Stimulated activated CD8-positive, alpha-beta memory T cell treated with anti-CD3 and anti-CD28 coated beads, Interleukin-7, amount 100 ng/mL, for 48 hours (primary cell): ENCODE results near the gene EPYC.

ENCODE experiments used
- DNase-seq, 2 donors: peaks; one replicate each; pipeline ENCODE4 v3.0.0-alpha.2; 2020; ENCODE audit warnings: low read depth in 1 of 2; ENCODE audit errors: extremely low read depth in 1 of 2

EPYC gene

DNA sequence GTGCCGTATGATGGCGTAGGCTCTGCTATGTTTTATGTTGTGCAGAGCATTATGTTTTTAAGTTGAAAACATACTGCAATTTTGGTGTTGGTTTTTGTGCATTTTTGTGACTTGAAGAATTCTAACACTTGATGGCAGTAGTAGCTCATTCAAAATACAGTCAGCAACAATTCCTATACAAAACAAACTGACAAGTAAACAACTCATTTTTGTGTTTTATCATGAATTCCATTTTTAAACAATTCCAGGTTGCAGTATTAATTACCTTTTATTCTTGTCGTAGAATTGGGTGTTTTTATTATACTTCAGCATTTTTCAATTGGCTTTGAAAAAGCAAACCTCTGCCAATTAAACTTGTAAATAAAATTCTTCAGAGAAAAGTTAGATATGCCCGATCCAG, 45.7 kb downstream of the EPYC start:
- no peak for DNase-seq

DNA sequence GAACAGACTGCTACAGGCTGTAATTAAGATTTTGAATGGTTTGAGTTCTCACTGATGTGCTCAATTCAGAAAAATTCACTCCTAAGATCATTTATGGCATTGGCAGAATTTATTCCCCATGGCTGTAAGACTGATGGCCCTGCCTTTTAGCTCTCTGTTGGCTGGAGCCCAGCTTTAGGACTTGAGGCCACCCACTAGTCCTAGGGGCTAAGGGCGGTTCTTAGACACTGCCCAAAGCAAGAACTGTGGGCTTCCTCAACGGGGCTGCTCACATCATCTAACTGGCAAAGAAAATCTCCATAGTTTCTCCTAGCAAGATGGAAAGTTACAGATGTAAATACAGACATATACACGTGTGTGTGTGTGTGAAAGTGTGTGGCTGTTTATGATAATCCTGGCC, 46.4 kb downstream of the EPYC start:
- DNase-seq = no peak

DNA sequence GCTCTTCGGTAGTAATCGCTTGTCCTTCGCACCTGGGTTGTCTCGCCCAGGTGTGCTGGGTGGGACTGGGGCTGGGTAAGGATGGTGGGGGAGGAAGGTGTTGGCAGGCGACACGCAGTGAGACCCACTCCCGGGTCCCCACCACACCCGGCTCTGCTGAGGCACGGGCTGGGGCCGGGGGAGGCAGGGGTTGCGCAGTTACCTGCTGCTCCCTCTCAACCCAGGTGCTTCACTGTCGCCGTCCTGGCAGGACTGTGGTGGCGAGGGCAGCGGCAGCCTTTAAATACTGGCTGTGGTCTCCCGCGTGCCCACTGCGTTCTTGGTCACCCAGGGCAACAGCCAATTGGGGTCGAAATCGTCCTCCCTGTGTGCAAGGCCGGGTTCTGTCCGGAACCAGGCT, 49.9 kb downstream of the EPYC start, which contains the start of gene CCER1:
Gene CCER1, minus strand, starts transcription at position 256 of the 400 bp plus-strand sequence. CDS start 434 bp downstream, outside the sequence.
- DNase-seq = no peak

- DNase-seq = no peak
These were observed 50.3 kb downstream of the EPYC start for GRCh38 chr12:90954428-90954827.

- DNase-seq = no peak
These were observed 50.8 kb downstream of the EPYC start for GRCh38 chr12:90953956-90954421.

GRCh38 chr12:90951432-90952105, 53.2 kb downstream of the EPYC start:
- DNase-seq = no peak

- DNase-seq = no peak
These were observed 56.9 kb downstream of the EPYC start for GRCh38 chr12:90947869-90948268.

- DNase-seq = no peak
These were observed 59.6 kb downstream of the EPYC start for GRCh38 chr12:90945070-90945649.

DNA sequence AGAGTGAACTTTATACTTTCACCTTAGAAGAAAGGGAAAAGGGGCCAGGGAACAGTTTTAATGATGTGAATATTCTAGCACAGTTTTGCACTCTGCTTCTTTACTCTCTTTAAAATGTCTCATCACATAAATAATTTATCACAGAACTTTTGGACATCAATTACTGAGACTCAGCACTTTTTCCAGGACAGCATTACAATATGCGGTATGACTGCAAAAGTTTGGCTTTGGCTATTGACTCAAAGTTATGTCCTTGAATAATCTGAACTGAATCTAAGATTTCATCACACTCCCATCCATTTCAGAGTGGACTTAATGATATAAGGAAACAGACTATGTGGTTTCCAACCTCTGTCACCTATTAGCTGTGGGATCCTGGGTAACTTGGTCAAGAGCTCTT, 61.5 kb downstream of the EPYC start:
- no peak for DNase-seq

DNA sequence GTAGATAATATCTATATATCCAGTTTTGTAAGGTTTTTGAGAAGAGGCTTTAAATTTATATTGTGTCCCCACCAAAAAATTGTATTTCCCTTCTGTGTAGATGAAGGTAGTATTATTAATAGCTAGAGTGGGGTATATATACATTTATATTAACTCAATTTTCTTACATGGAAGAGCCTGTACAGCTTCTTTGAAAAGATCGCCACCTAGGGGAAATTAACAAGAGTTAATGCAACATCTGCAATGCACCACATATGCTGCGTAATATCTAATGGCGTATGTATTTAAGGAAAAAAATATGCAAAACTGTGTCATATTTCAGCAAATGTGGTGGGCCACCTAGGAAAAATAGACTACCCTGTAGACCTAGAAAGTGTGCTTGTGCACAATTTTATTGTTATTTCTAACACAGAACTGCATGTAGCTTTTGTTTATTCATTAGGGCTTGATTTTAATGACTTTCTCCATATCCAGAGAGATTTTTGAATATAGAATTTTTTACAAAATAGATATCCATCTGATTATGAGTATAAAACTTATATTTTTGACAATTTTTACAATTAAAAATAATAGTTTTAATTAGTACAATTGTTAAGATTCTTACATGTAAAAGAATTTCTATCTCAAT, 63.8 kb downstream of the EPYC start:
- DNase-seq = no peak

- DNase-seq = no peak
These were observed 65.4 kb downstream of the EPYC start for GRCh38 chr12:90939382-90939781.

GRCh38 chr12:90938451-90938850, 66.3 kb downstream of the EPYC start:
- no peak for DNase-seq

DNA sequence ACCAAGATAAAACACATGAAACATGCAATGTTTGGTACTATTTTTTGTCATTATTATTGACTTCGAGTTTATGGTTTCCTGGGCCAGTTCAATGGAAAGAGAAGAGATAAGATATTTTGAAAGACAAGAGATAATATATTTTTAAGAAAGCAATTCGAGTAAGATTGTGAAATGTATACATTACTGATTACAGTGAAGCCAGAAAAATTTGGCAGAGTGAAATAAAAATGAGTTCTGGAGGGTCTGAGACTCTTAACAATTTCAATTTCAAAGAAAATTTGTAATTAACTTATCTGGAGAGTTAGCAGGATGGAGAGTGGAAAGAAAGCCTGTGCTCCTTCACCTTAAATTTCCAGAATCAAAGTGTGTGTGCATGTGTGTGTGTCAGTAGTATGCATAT, 67.1 kb downstream of the EPYC start:
- no peak for DNase-seq

GRCh38 chr12:90936230-90937005, 68.4 kb downstream of the EPYC start:
- DNase-seq = no peak

GRCh38 chr12:90925562-90925961, 79.2 kb downstream of the EPYC start:
- DNase-seq = no peak

DNA sequence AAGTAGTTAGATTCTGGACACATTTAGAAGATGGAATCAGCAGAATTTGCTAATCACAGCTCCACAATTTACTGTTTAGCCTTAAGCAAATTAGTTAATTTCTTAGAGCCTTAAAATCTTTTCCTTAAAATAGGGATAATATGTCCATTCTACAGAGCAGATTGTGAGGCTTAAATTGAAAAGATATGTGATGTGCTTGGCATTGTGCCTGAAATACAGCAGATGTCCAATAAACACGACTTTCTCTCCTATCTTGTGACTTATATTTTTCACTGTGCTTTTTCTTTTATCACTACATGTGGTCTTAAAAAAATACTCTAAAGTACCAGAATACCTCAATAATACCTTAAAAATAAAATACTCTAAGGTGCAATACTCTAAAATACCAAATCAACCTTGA, 80.4 kb downstream of the EPYC start:
- no peak for DNase-seq

DNA sequence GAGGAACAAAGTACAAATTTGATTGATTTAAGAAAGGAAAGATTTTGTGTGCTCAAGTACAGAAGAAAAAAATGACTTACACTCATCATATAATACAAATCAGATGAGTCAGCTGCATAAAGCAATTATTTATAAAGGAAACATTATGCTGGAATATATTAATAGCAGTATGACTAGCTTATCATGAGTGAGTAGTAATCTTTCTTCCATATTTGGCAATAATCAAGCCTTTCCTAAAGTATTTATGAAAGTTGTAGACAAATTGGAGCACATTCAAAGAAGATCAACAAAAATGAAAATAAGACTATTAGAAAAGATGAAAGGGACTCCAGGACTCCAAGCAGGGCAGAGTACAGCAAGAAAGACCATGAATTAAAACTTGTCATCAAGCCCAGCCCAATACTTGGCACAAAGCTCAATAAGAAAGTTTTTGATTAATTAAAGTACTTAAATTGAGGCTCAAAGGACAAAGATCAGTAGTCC, 82.6 kb downstream of the EPYC start:
- DNase-seq = no peak

GRCh38 chr12:90921536-90921935, 83.2 kb downstream of the EPYC start:
- DNase-seq = no peak

DNA sequence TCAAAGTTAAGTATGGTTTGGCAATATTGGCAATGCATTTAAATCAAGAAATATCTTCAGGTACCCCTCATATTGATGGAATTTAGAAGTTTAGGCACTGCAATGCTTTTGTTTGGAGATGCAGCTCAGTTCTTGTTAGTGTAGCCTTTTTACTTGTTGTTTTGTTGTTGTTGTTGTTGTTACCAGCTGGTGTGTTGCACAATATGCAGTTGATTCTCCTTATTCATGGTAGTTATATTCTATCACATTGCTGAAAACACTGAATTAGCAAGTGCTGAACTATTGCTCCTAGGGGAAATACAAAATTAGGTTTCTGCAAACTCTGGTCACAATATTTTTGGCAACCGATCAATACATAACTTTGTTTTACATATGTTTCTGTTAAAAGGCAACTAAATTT, 84.5 kb downstream of the EPYC start:
- DNase-seq = no peak

DNA sequence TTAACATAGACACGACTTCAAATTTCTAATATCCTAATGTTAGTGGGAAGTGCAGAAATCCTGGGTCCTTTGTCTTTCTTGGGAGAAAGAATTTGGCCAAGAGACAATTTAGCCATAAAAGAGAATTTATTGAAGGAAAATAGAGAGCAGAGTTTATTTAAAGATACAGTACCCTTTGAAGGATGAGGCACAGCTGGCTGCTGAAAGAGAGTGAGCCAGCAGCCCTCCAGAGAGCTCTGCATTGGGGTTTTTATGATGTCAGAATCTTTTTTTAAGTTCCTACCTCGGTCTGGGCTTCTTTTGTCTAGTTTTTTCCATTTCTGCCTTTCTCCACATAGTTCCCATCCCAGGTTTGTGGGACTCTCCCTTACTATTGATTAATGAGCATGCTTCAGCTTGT, 87.3 kb downstream of the EPYC start:
- no peak for DNase-seq

DNA sequence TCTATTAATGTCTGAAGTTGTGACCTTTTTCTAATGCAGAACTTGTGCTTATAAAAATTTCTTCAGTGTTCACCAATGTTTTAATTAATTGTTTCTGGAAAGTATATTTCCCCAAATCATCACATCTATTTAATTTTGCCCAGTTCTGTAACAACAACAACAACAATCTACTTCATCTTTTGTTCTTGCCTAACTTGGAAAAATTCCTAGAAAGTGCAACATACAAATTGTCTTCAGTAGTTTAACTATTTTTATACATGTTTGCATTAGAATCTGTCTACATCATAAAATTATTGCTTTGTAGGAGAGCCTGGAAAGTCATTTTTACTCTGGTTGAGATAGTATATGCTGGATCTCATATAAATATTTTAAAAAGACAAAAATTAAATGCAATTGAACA, 88.3 kb downstream of the EPYC start:
- no peak for DNase-seq
